Astrocyte (in vitro differentiated cells and primary cell): ENCODE measurements around the gene PRDM2. TPM values are rescaled to one million over a fixed set of nuclear protein-coding genes. Genes with fewer than 3 reads are reported as not detected.

Experiments used
- DNase-seq: peaks from one replicate; pipeline ENCODE4 v3.0.0-alpha.2; 2010; ENCODE audit warnings: low read depth
- FAIRE-seq: peaks from 2 replicates; lab custom pipeline; 2011; peaks lifted over from hg19 to GRCh38; lab: Jason Lieb, UNC
- H2AFZ ChIP-seq: 2 replicates; pipeline ENCODE4 v1.6.0; 2012; ENCODE audit warnings: low read depth, low read length, inconsistent platforms
- H3K27ac ChIP-seq: 2 replicates; pipeline ENCODE4 v1.5.1; 2011; ENCODE audit warnings: low read depth, low read length, inconsistent platforms
- H3K27me3 ChIP-seq: 2 replicates; pipeline ENCODE4 v1.6.0; 2011; ENCODE audit warnings: low read length, inconsistent platforms; ENCODE audit not compliant: insufficient read depth
- H3K36me3 ChIP-seq: 2 replicates; pipeline ENCODE4 v1.5.1; 2011; ENCODE audit warnings: low read length, inconsistent platforms; ENCODE audit not compliant: insufficient read depth
- H3K4me1 ChIP-seq: 2 replicates; pipeline ENCODE4 v1.5.1; 2011; ENCODE audit warnings: low read length, inconsistent platforms; ENCODE audit not compliant: insufficient read depth
- H3K4me2 ChIP-seq: 2 replicates; pipeline ENCODE4 v1.6.0; 2012; ENCODE audit warnings: low read length, inconsistent platforms
- H3K4me3 ChIP-seq: 2 replicates; pipeline ENCODE4 v1.5.1; 2011; ENCODE audit warnings: low read depth, mild to moderate bottlenecking, low read length, inconsistent platforms; ENCODE audit not compliant: insufficient read depth
- H3K79me2 ChIP-seq: 2 replicates; pipeline ENCODE4 v1.6.0; 2012; ENCODE audit warnings: mild to moderate bottlenecking, low read length, inconsistent platforms; ENCODE audit not compliant: insufficient read depth
- H3K9ac ChIP-seq: 2 replicates; pipeline ENCODE4 v1.6.0; 2012; ENCODE audit warnings: mild to moderate bottlenecking, low read length, inconsistent platforms
- H3K9me3 ChIP-seq: 2 replicates; pipeline ENCODE4 v1.5.1; 2012; ENCODE audit warnings: low read depth, mild to moderate bottlenecking, low read length, inconsistent platforms; ENCODE audit not compliant: insufficient read depth
- H4K20me1 ChIP-seq: 2 replicates; pipeline ENCODE4 v1.6.0; 2012; ENCODE audit warnings: low read length, inconsistent platforms; ENCODE audit not compliant: insufficient read depth
- H3K27ac Mint-ChIP-seq: one replicate; pipeline ENCODE4 v1.8.0; 2021; ENCODE audit warnings: mild to moderate bottlenecking, mixed read lengths; ENCODE audit not compliant: unreplicated experiment
- H3K27me3 Mint-ChIP-seq: one replicate; pipeline ENCODE4 v1.8.0; 2021; ENCODE audit warnings: low read depth, mixed read lengths; ENCODE audit not compliant: unreplicated experiment
- H3K36me3 Mint-ChIP-seq: one replicate; pipeline ENCODE4 v1.8.0; 2021; ENCODE audit warnings: low read depth, mixed read lengths; ENCODE audit not compliant: unreplicated experiment
- H3K4me1 Mint-ChIP-seq: one replicate; pipeline ENCODE4 v1.8.0; 2021; ENCODE audit warnings: low read depth, mixed read lengths; ENCODE audit not compliant: unreplicated experiment
- H3K4me3 Mint-ChIP-seq: one replicate; pipeline ENCODE4 v1.8.0; 2021; ENCODE audit warnings: mild to moderate bottlenecking, moderate library complexity, mixed read lengths; ENCODE audit not compliant: unreplicated experiment
- H3K9me3 Mint-ChIP-seq: one replicate; pipeline ENCODE4 v1.8.0; 2021; ENCODE audit warnings: mild to moderate bottlenecking, mixed read lengths; ENCODE audit not compliant: unreplicated experiment
- EZH2 ChIP-seq: IDR thresholded peaks from 2 replicates; pipeline ENCODE4 v1.6.1; 2012; ENCODE audit warnings: mild to moderate bottlenecking, low read length, inconsistent platforms; ENCODE audit not compliant: insufficient read depth
- total RNA-seq: library from RNA; stranded (reverse); gene quantifications from 2 replicates; pipeline ENCODE4 v1.2.1, GENCODE V29; 2021
- TF ChIP-seq, protein P1 (sequence below): IDR thresholded peaks from 2 replicates; pipeline ENCODE4 v1.5.1; 2011; ENCODE audit warnings: low read depth, mild to moderate bottlenecking, inconsistent platforms, low read length, moderate library complexity; ENCODE audit not compliant: insufficient read depth

The PRDM2 gene
- total RNA-seq, 1 donor from 2014 or later: 49.0 TPM

DNA sequence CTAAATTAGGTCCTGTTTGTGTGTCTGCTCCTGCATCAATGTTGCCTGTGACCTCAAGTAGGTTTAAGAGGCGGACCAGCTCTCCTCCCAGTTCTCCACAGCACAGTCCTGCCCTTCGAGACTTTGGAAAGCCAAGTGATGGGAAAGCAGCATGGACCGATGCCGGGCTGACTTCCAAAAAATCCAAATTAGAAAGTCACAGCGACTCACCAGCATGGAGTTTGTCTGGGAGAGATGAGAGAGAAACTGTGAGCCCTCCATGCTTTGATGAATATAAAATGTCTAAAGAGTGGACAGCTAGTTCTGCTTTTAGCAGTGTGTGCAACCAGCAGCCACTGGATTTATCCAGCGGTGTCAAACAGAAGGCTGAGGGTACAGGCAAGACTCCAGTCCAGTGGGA, 79.9 kb downstream of the PRDM2 start:
- Histone ChIP-seq H3K27ac (no peak overlapping the region), H3K4me1 (peaks cover 18% of the 10 kb centered on the region), H3K9me3 (no peaks in the 10 kb centered on the region), H3K36me3 (peaks cover 14% of the 10 kb centered on the region), H3K9ac (no peak overlapping the region), H2AFZ (no peak overlapping the region), H3K4me2 (no peak overlapping the region), H4K20me1 (peaks cover 93% of the 10 kb centered on the region), H3K27me3 (no peaks in the 10 kb centered on the region), H3K4me3 (no peak overlapping the region), H3K79me2 (peaks cover 75% of the 10 kb centered on the region)
- no peak for DNase-seq
- Mint-ChIP-seq H3K9me3 (no peaks in the 10 kb centered on the region), H3K4me3 (no peak overlapping the region), H3K27ac (no peak overlapping the region), H3K4me1 (peaks cover 36% of the 10 kb centered on the region), H3K36me3 (peaks cover 26% of the 10 kb centered on the region), H3K27me3 (no peaks in the 10 kb centered on the region)
- no peak for FAIRE-seq
- TF ChIP-seq EZH2: no peak
- TF ChIP-seq, protein P1, sequence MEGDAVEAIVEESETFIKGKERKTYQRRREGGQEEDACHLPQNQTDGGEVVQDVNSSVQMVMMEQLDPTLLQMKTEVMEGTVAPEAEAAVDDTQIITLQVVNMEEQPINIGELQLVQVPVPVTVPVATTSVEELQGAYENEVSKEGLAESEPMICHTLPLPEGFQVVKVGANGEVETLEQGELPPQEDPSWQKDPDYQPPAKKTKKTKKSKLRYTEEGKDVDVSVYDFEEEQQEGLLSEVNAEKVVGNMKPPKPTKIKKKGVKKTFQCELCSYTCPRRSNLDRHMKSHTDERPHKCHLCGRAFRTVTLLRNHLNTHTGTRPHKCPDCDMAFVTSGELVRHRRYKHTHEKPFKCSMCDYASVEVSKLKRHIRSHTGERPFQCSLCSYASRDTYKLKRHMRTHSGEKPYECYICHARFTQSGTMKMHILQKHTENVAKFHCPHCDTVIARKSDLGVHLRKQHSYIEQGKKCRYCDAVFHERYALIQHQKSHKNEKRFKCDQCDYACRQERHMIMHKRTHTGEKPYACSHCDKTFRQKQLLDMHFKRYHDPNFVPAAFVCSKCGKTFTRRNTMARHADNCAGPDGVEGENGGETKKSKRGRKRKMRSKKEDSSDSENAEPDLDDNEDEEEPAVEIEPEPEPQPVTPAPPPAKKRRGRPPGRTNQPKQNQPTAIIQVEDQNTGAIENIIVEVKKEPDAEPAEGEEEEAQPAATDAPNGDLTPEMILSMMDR: no peak

DNA sequence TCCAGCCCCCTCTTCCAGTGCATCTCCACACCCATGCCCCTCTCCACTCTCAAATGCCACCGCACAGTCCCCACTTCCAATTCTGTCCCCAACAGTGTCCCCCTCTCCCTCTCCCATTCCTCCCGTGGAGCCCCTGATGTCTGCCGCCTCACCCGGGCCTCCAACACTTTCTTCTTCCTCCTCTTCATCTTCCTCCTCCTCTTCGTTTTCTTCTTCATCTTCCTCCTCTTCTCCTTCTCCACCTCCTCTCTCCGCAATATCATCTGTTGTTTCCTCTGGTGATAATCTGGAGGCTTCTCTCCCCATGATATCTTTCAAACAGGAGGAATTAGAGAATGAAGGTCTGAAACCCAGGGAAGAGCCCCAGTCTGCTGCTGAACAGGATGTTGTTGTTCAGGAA, 80.8 kb downstream of the PRDM2 start:
- peaks cover 26% of the 10 kb centered on the region for H3K36me3 Mint-ChIP-seq
- H3K27ac ChIP-seq: no peak overlapping the region
- peaks cover 39% of the 10 kb centered on the region for H3K4me1 Mint-ChIP-seq
- peaks cover 74% of the 10 kb centered on the region for H3K79me2 ChIP-seq
- peaks cover 92% of the 10 kb centered on the region for H4K20me1 ChIP-seq
- H3K4me1 ChIP-seq: peaks cover 18% of the 10 kb centered on the region
- H2AFZ ChIP-seq: no peak overlapping the region
- H3K27me3 Mint-ChIP-seq: no peaks in the 10 kb centered on the region
- H3K9ac ChIP-seq: no peak overlapping the region
- H3K9me3 Mint-ChIP-seq: no peaks in the 10 kb centered on the region
- no peak for DNase-seq
- H3K4me3 ChIP-seq: no peak overlapping the region
- no peaks in the 10 kb centered on the region for H3K9me3 ChIP-seq
- no peaks in the 10 kb centered on the region for H3K27me3 ChIP-seq
- no peak for FAIRE-seq
- H3K27ac Mint-ChIP-seq: no peak overlapping the region
- no peak overlapping the region for H3K4me3 Mint-ChIP-seq
- TF ChIP-seq EZH2: no peak
- TF ChIP-seq, protein P1: no peak
- no peak overlapping the region for H3K4me2 ChIP-seq
- peaks cover 14% of the 10 kb centered on the region for H3K36me3 ChIP-seq

DNA sequence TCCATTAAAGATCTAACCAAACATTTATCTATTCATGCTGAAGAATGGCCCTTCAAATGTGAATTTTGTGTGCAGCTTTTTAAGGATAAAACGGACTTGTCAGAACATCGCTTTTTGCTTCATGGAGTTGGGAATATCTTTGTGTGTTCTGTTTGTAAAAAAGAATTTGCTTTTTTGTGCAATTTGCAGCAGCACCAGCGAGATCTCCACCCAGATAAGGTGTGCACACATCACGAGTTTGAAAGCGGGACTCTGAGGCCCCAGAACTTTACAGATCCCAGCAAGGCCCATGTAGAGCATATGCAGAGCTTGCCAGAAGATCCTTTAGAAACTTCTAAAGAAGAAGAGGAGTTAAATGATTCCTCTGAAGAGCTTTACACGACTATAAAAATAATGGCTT, 81.2 kb downstream of the PRDM2 start:
- FAIRE-seq: peak; percentile 59
- peaks cover 90% of the 10 kb centered on the region for H4K20me1 ChIP-seq

More for the DNA sequence above, 81.2 kb downstream of the PRDM2 start:
- Histone ChIP-seq H2AFZ (no peak overlapping the region), H3K36me3 (peaks cover 15% of the 10 kb centered on the region), H3K4me3 (no peak overlapping the region), H3K9me3 (no peaks in the 10 kb centered on the region), H3K27me3 (no peaks in the 10 kb centered on the region), H3K9ac (no peak overlapping the region), H3K4me2 (no peak overlapping the region), H3K4me1 (peaks cover 18% of the 10 kb centered on the region), H3K27ac (no peak overlapping the region), H3K79me2 (peaks cover 74% of the 10 kb centered on the region)
- Mint-ChIP-seq H3K36me3 (peaks cover 27% of the 10 kb centered on the region), H3K27me3 (no peaks in the 10 kb centered on the region), H3K4me1 (peaks cover 41% of the 10 kb centered on the region), H3K4me3 (no peak overlapping the region), H3K27ac (no peak overlapping the region), H3K9me3 (no peaks in the 10 kb centered on the region)
- no peak for TF ChIP-seq EZH2
- TF ChIP-seq, protein P1: no peak
- no peak for DNase-seq
